NCI-H510A treated with DMSO at 0.1 percent for 48 hours (cell line): ENCODE results near the gene C6orf47.

Experiments
- DNase-seq: peaks from one replicate; lab custom pipeline; 2025; lab: John Stamatoyannopoulos, UW

The C6orf47 gene

GRCh38 chr6:31687860-31688693 lies 27.5 kb upstream of the C6orf47 start:
- no peak for DNase-seq

- no peak for DNase-seq
Observed at GRCh38 chr6:31687321-31687720, 26.7 kb upstream of the C6orf47 start.

DNA sequence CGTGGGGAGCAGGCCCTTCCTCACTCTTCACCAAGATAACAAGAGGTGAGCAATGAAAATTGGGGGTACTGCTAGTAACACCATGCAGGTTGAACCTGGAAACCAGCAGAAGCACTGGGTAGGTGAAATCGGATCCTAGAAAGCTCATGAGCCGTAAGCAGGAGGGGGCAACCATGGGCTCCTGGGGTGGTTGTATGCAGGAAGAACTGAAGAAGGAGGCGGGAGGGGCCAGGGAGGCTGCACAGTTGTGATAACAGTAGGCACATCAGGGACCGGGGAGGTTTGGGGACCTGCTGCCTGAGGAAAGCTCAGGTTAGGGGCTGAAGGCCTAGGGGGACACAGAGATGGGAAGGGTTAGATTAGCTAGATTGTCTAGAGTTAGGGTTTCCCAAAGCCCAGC lies 25.9 kb upstream of the C6orf47 start:
- no peak for DNase-seq

- DNase-seq = peak; percentile 22
Observed at GRCh38 chr6:31683591-31683990, 23.0 kb upstream of the C6orf47 start.

- DNase-seq = peak; percentile 77
Observed at GRCh38 chr6:31681135-31681671, 20.6 kb upstream of the C6orf47 start.

- DNase-seq = peak; percentile 96
Observed at GRCh38 chr6:31680226-31681134, 19.9 kb upstream of the C6orf47 start, which contains the start of gene LY6G5C. Gene LY6G5C (minus strand): TSS chr6:31681067. CDS start chr6:31680373, 694 bp downstream.

DNA sequence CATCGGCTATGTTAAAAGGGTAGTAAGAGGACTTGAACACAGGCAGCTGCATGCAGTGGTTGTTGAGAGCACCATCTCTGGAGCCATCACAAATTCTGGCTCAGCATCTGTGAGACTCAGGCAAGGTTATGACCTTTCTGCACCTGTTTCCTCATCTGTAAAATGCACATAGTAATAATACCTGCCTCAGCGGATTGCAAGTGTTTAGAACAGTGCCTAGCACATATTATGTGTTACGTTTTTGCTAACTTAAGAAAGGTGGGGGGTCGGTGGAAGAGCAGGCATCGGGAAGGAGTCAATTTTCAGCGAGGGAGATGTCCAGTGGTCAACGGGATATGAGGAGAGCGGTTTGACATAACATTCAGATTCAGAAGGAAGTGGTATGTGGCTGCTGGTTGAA lies 17.4 kb upstream of the C6orf47 start:
- DNase-seq = no peak

DNA sequence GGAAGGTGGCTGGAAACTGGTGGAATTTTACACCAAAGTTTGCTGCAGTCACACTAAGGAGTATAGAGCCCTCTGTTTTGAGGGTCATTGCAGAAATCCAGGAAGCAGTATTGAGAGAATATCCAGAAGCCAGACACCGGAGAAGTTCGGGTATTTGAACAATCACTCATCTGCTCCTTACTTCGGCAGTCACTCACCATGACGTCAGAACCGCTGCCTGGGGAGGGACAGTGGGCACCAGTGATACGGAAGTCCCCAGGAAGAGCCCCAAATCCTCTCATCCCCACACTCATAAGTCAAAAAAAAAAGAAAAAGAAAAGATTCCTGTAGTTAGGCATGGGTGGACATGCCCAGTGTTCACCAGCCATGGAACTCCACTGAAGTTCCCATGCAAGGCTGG lies 16.3 kb upstream of the C6orf47 start:
- DNase-seq = no peak

DNA sequence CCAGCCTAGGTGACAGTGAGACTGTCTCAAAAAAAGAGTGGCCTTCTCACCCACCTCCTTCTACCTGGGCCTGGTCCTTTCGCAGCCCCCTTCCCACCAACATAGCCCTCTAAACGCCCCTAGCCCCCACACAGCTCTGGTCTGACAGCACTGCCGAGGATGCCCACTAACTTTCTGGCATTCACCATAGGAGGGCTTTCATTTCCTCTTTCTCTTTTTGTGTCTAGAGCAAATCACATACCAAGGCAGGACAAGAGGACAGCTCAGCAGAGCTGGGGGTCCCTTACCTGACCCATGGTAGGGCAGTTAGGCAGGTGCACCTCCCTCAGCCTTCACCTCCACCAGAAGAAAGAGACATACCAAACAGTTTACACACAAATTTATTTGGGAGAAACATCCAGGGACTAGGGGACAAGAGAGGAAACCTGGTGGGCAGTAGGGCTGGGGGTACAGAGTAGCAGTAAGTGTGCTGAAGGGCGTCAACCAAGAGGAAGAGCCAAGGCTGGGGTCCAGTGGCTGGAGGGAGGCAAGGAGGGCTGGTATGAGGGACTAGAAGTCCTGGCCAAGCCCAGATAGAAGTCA lies 15.8 kb upstream of the C6orf47 start:
- DNase-seq = no peak

GRCh38 chr6:31669676-31670075 lies 9.1 kb upstream of the C6orf47 start, which contains the start of gene LY6G5B:
Gene LY6G5B (plus strand): TSS chr6:31669976. CDS start chr6:31670951, 975 bp downstream.
- DNase-seq = no peak

- no peak for DNase-seq
Observed at GRCh38 chr6:31666337-31666965, 5.9 kb upstream of the C6orf47 start.

GRCh38 chr6:31665501-31666336 lies 5.1 kb upstream of the C6orf47 start, which contains the start of gene CSNK2B:
Gene CSNK2B (plus strand): TSS chr6:31666080. CDS start chr6:31666832, 752 bp downstream.
- DNase-seq = peak; percentile 97

GRCh38 chr6:31664790-31665500 lies 4.4 kb upstream of the C6orf47 start, which contains the start of gene GPANK1:
Gene GPANK1 (minus strand): TSS chr6:31664997. CDS start chr6:31664478, 519 bp downstream.
- DNase-seq = peak; percentile 95

- DNase-seq = no peak
Observed at GRCh38 chr6:31663961-31664789, 3.6 kb upstream of the C6orf47 start.

DNA sequence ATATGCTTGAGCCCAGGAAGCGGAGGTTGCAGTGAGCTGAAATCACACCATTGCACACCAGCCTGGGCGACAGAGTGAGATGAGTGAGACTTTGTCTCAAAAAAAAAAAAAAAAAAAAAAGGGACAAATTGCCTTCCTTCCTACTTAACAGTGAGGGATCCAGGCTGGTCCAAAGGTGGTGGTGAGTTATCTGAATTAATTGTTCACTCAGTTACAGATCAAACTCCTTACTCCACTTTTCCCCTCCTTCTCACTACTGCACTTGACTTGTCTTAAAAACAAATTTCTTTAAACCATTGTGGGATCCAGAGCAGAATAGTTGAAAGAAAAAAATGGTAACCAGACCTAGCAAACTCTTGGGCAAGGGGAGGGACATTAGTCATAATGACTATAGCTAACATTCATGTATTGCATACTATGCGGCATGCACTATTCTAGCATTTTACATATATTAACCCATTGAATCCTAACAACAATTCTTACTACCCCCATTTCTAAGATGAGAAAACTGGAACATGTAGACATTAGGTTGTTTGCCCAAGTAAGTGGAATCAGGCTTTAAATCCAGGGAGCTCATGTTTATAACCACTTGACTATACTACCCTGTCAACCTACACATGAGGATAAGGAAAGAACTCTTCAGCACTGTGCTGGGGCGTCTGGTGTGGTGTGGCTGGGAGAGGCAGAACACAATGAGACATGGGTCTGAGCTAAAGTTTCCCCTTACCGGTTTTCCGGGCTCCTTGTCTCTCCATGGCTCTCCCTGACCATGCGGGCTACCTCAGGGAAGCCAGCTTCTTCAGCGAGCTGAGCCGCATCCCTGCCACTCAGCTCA lies 2.8 kb upstream of the C6orf47 start:
- no peak for DNase-seq

- DNase-seq = no peak
Observed at GRCh38 chr6:31662124-31662723, 1.6 kb upstream of the C6orf47 start.
